ENCODE measurements around the gene SLC45A3.

- no peak for TF ChIP-seq CTCF (IDR thresholded peaks at IDR 0.05 in 2 of 3, conservative IDR thresholded peaks at IDR 0.05 in 1 of 3; ENCODE audit: borderline replicate concordance in 1 of 3, insufficient read depth in 1 of 3, low read depth in 2 of 3, low read length in 2 of 3)
- TF ChIP-seq CEBPB (IDR thresholded peaks at IDR 0.05; ENCODE audit: low read depth): no peak
- no peak for TF ChIP-seq JUND (IDR thresholded peaks at IDR 0.05)
- no peak for TF ChIP-seq EZH2 (IDR thresholded peaks at IDR 0.05)
- TF ChIP-seq MAX (IDR thresholded peaks at IDR 0.05): no peak
- no peak for TF ChIP-seq POLR2AphosphoS5 (IDR thresholded peaks at IDR 0.05; ENCODE audit: low read depth, low read length)
- no peak for TF ChIP-seq POLR2A (IDR thresholded peaks at IDR 0.05; ENCODE audit: borderline replicate concordance, extremely low read depth, insufficient read depth, insufficient read length)
- TF ChIP-seq REST (IDR thresholded peaks at IDR 0.05; ENCODE audit: low read depth): no peak
- TF ChIP-seq TCF7L2 (IDR thresholded peaks at IDR 0.05; ENCODE audit: borderline replicate concordance, extremely low read depth, insufficient read depth, insufficient read length): no peak
- no peak for TF ChIP-seq FOSL1 (IDR thresholded peaks at IDR 0.05; ENCODE audit: low read depth)
- no peak for TF ChIP-seq ZFX (IDR thresholded peaks at IDR 0.05)
- no peak for TF ChIP-seq EZH2phosphoT487 (IDR thresholded peaks at IDR 0.05; ENCODE audit: borderline replicate concordance)
Measured at GRCh38 chr1:205662135-205662738, 18.1 kb downstream of the SLC45A3 start.
